GM18499 (cell line): ENCODE data around the gene SAMD11.

Source experiments
- ATAC-seq: cut with Tn5 transposase; IDR thresholded peaks from one replicate; pipeline ENCODE4 v1.9.1; 2021; ENCODE audit warnings: moderate number of reproducible peaks; ENCODE audit not compliant: insufficient read depth, unreplicated experiment

The SAMD11 gene

DNA sequence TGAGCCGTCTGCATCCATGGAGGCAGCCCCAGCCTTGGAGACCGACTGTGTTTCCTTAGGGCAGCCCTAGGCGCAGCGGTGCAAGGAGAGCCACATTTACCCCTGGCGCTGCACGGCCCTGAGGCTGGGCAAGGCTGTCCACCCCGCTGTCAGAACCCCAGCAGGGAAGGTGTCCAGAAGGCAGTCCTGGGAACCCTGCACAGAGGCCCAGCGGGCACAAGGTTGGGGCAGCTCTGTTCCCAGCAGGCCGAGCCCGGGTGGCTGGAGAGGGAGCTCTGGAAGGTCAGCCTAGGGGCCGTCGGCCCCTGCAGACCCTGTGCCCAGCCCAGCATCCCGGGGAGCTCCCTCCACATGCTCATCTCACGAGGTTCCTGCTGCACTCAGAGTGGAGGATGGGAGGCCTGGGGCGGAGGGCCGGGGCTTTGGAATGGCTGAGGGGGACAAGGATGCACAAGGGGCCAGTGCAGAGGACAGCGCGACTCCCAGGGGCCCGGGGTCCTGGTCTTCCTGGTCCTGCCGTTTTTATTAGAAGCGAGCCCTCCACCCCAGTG lies 19.9 kb upstream of the SAMD11 start:
- no peak for ATAC-seq

DNA sequence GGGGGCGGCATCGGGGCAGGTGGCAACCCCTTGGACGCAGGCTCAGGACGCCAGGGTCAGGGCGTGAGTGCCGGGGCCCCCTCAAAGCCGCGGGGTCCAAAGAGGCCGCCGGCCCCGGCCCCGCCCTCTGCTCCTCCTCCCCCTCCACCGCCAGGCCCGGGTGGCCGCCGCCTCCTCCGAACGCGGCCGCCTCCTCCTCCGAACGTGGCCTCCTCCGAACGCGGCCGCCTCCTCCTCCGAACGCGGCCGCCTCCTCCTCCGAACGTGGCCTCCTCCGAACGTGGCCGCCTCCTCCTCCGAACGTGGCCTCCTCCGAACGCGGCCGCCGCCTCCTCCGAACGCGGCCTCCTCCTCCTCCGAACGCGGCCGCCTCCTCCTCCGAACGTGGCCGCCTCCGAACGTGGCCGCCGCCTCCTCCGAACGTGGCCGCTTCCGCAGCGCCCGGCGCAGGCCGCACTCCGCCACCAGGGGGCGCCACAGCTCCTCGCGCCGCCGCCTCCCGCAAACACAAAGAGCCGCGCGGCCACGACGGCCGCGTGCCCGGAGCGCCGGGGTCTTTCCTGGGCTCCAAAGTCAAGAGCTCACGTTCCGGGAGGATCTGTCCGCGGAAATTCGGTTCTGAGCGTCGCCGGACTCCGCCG lies 19.3 kb upstream of the SAMD11 start:
- ATAC-seq: no peak

DNA sequence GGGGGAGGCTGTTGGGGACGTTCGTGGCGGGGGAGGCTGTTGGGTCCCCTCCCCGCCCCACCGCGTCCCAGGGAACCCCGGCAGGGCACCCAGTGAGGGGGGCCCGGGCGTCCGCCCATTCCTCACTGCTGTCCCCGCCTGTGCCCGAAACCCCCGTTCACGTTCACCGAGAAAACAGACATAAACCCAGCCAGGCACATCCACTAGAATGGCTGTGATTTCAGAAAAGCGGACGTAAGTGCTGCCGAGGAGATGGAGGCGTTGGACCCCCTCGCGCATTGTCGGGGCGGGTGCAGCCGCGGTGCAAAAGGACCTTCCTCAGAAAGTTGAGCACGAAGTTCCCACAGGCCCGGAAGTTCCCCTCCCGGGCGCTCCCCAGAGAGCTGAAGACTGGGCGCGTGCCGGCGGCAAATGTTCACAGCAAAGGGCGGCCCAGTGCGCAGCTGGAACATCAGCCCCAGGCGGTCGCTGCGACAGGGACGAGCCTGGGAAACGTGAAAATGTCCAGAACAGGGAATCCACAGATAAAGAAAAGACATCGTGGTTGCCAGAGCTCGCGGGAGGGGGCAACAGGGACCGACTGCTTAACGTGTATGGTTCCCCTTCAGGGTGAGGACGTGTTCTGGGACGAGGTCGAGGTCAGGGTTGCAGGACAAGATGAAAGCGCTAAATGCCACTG lies 18.5 kb upstream of the SAMD11 start:
- no peak for ATAC-seq

DNA sequence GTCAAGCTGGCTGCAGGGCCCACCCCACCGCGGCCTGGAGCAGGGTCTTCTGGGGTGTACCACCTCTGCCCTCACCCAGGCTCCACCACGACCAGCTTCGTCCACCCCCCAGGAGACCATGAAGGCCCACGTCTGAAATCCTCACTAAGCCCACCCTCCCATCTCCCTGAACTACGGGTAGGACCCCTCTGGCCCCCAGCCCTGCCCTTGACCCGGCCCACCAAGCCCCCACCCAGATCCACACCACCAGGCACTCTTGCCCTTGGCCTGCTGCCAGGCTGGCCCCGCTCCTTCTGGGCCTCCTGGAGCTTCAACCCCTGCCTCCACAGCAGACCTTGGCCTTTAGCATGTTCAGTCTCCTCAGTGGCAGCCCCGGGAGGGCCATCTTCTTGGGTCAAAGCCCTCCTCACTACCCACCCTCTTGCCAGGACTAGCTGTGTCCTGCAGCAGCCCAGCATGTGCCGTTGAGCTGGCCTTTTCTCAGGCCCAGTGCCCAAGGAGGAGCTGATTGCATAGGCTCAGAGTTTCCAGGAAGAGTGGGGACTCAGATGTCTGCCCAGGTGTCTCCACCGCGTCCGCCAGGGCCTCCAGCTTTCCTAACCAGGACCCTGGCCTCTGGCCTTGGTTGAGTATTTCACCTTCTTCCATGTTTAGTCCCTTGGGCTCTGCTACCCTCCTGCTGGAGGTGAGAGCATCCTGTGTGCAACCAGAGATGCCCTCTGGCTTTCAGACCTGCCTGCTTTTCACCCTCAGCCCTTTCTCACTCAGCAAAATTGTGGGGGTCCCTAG lies 17.7 kb upstream of the SAMD11 start:
- ATAC-seq: no peak

DNA sequence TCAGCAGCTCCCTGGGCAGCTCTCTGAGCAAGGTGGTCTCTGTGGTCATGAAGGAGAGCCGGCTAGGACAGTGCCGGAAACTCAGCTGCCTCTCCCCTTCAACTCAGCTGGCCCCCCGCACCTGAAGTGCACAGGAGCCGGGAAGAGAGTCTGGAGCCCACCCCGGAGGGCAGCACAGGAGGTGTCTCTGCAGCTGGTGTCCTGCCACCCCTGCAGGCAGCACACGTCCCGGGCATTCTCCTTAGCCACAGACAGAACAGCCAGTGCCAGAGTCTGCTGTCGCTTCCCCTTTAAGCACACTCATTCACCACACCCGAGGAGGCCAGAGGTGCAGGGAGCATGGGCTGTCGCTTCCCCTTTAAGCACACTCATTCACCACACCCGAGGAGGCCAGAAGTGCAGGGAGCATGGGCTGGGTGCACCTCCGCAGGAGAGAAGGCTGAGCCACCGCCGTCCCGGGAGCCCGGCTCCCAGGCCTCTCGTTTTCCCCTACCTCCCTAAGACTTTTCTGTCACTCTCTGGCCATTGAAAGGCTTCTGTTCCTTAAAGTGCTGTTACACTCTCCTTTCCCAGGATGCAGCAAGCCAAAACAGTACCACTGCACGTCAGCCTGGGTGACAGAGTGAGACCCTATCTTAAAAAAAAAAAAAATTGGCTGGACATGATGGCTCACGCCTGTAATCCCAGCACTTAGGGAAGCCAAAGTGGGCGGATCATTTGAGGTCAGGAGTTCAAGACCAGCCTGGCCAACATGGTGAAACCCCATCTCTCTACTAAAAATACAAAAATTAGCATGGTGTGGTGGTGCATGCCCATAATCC lies 16.9 kb upstream of the SAMD11 start:
- ATAC-seq: no peak

DNA sequence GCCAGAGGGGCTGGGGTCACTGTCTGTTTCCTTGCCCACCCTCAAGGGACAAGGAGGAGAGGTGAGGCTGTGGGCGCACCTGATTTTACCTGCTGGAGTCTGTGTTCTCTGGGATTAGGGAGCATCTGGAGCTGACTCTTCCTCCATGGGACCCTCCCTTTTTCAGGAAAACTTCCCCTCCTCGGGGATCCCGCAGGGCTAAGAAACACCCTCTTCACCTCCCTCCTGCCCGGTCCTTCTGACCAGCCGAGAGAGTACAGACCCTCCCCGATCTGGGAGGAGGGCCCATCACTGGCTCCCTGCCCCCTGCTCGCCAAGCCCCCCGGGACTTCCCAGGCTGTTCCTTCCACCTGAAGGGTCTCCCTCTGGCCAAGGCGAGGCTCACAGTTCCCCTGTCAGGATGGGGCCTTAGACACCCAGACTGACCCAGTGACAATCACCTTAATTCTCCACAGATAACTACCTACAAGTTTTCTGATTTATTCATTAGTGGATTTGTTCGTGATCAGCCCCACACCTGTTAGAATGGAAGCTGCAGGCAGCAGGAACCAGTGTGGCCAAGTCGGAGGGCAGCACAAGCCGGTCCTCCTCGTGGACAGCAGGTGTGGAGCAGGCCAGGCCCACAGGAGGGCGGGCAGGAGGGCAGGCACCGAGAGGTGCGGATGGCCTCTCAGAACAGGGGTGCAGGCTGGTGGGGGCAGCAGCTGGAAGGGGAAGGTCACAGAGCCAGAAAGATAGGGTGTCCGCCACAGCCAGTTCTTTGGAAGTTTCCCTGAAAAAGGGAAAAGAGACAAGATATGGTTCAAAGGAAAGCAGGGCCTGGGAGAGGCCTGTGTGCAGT lies 15.9 kb upstream of the SAMD11 start:
- no peak for ATAC-seq

DNA sequence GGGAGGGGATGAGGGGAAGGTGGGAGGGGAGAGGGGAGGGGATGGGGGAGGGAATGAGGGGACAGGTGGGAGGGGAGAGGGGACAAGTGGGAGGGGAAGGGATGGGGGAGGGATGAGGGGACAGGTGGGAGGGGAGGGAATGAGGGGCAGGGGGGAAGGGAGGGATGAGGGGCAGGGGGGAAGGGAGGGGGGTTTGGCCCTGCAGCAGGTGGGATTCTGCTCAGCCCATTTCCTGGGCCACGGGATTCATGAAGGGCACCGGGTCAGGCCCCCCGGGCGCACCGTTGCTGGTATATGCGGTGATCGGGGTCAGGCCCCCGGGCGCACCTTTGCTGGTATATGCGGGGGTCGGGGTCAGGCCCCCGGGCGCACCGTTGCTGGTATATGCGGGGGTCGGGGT lies 15.1 kb upstream of the SAMD11 start:
- ATAC-seq: no peak

DNA sequence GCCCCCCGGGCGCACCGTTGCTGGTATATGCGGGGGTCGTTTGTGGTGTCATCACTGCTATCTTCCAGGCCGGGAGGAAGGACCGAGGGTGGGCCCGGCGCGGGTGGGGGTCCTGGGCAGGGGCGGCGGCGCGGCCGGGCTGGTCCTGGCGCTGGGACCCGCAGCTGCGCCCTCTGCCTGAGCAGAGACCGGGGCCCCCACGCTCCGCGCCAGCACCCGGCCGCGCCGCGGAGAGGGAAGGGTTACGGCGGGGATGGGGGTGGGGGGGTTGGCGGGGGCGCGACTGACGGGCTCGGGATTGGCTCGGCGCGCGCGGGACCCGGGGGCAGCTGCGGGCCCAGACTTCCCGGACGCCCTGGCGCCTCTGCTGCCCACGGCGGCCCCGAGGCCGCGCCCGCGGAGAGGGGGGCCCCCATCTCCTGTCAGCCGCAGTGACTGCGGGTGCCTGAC lies 13.8 kb upstream of the SAMD11 start:
- no peak for ATAC-seq

DNA sequence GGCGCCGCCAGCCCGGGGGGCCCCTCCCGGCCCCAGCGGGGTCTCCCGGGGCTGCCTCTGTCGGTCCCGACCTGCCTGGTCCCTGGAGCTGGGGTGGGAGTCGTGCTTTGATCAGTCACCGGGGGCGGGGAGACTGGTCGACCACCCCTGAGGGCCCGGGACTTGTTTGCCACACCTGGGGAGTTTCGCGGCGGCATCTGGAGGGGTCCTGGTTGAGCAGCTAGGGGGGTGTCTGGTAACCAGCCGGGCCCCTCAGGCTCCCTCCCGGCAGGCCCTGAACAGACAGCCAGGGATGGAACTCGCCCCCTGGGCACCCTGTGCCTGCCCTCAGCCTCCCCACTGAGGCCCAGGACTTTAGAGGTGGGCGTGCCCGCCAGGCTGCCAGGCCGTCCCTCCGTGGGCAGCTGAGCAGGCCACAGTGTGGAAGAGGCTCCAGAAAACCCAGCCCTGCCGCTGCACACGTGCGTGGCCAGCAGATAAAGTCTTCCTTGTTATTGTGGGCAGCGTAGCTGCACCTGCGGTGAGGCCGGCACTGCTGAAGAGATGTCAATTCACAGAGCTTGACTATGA lies 13.3 kb upstream of the SAMD11 start:
- ATAC-seq: no peak

DNA sequence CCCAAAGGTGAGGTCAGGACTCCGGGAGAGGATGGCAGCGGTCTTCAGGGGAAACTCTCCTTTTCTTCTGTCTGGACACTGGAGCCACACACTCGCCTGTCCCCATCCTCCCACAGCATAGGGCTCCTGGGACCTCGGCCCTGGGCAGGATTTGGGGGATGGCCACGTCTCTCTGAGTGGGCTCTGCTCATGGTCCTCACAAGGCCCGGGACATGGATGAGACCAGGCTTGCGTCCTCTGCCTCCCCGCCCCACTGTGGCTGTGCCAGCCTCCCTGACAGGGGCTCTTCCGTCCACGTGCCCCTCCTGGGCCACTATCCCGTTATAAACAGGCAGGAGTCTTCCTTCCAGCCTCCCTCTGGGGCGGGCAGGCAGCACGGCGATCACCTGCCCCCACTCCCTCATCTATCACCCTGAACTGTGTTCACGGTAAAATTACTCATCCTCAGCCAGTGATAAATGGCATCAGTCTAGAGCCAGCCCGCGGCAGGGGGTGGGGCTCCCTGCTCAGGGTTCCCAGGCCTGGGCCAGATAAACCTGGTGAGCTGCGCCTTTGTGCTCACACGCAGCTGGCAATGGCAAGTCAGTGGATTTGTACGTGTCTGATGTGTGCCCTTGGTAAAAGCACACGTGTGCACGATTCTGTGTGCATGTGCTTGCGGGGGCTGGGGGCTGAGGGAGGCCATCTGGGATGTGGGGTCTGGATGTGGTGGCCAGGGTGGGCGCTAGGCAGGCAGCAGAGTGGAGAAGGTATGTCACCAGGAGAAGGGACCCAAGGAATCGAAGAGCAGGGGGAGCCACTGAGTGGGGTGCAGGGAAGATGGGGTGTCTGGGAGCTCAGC lies 12.6 kb upstream of the SAMD11 start:
- ATAC-seq: no peak

DNA sequence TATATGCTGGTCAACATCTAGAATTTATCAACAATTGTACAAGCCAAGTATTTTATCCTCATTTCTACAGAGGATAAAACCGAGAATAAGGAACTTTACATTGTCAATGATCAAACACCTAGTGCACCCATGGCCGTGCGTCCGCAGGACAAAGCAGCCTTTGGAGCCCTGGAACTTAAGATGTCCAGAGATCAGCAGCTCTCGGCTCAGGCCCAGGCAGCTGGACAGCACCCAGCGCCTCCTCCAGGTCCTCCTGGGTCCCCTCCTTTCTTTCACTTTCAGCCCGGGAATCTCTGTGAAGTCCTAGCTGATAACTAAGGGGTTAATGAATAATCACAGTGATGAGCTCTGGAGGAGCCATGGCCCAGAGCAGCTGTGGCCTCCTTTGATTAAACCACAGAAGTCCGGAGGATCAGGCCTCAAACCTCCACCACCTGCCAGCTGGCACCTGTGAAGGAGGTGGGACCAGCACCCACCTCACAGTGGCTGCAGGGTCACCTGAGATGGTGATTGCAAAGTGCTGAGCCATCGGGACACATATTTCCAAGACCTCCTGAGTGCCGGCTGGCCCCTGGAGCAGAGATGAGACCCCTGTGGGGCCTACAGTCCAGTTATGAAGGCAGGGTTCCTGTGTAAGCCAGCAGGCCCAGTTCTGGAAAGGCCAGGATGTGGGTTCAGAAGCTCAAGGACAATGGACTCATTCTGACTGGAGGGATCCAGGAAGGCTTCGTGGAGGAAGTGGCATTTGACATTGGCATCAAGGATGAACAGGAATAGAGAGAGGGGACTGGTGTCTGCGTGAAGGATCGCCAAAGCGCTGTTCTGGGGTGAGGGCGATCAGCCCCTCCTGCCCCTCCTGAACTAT lies 11.6 kb upstream of the SAMD11 start:
- ATAC-seq: no peak

DNA sequence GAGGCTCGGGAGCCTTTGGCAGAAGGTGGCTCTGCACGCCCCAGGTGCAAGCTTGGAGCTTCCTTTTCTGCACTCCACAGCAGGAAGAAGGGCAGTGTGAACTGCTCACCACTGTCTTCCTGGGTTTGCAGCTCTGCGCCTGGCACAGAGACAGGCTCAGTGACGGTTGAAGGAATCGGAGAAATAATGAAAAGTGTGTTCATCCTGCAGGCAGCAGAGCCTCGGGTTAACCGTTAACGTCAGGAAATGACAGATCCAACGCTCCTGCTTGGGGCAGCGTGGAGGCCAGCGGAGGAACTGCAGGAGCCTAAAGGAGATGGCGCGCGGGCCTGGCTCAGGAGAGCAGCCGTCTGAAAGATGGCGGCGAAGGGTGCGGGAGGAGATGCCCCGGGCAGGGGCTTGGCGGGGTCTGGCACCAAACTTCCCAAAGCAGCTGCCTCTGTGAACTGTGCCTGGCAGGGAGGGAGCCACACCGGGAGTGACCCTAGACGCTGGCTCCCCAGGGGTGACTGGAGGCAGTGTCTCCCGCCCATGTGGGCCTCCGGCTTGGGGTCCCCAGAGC lies 10.9 kb upstream of the SAMD11 start:
- ATAC-seq: no peak

DNA sequence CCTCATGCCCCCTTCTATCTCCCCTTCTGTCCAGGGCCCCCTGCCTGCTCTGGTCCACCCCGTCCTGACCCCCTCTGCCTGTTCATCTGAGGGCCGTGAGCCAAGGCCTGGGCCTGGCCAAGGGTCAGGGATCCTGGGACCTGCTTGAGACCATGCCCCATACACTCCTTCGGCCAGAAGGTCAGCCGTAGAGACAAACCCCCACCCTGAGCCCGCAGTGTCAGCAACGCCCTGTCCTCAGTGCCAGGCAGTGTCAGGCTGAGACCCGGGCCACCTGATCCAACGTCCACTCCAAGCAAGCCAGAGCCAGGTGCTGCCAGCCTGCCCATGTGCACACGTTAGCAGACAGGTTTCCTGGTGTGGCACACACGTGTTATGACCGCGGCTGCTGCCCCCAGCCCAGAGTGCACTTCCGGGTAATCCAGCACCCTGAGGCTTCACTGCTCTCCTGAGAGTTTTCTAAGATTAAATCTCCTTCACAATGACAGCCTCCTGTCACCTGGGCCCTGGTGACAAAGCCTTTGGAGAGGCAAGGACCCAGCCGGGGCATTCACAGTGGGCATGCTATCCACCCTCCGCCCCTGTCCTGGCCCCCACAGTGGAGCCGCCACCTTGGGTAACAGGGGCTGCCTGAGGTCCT lies 10.1 kb upstream of the SAMD11 start:
- no peak for ATAC-seq

DNA sequence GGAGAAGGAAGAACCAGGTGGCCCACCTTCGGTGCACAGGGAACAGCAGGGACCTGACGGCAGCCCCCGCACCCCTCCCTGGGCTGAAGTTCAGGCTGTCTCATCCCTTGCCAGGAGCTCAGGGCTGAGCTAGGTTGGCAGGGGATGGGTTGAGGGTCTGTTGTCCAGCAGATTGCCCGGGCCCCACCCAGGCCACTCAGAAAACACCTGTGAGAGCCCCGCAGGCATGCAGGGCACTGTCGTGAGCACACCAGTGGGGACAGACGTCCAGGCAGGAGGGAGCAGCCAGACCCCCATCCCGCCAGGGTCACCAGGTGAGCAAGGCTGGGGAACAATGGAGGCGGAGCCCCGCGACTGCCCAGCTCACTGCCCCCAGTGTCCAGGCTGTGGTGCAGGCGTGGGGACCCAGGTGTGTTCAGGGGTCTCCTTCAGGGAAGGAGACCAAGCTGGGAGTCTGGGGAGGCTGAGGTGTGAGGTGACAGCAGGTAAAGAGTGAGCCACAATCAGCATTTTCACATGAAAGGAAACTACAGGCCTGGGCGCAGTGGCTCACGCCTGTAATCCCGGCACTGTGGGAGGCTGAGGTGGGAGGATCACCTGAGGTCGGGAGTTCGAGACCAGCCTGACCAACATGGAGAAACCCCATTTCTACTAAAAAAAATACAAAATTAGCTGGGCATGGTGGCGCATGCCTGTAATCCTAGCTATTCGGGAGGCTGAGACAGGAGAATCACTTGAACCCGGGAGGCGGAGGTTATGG lies 9.4 kb upstream of the SAMD11 start:
- no peak for ATAC-seq

DNA sequence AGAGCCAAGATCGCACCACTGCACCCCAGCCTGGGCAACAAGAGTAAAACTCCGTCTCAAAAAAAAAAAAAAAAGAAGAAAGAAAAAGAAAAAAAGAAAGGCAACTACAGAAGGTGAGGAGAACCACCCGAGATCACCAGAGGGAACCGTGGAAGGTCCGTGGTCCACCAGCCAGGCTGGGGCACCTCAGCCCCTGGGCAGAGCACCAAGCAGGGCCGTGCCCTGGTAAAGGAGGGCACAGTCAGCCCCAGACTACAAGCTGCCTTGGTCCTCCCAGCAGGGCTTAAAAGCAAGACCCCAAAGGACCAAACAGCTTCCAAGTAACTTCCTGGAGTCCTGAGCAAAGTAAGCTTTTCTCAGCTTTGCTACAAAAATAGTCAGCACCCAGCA lies 8.8 kb upstream of the SAMD11 start:
- no peak for ATAC-seq
